Measurements from ENCODE around the gene RINL. TPM values are rescaled to one million over a fixed set of nuclear protein-coding genes. Genes with fewer than 3 reads are reported as not detected.
A peak's percentile ranks its signal among the peaks of the same experiment; 100 is the strongest.

The RINL gene
- total RNA-seq, 2 donors from 2014 or later: 3.6 to 5.1 TPM

GRCh38 chr19:38836159-38836982 is 41.7 kb downstream of the RINL start:
- intact Hi-C loops (cut with DNase I): no loop called here
- no peak for DNase-seq
- H3K27ac ChIP-seq: no peak overlapping the region
- H3K36me3 ChIP-seq: peaks cover 30% of the 10 kb centered on the region
- H3K9me3 ChIP-seq: no peaks in the 10 kb centered on the region
- H3K9ac ChIP-seq (ENCODE audit: low read depth in 2 of 2, low read length in 2 of 2): no peak overlapping the region
- TF ChIP-seq, protein P1, sequence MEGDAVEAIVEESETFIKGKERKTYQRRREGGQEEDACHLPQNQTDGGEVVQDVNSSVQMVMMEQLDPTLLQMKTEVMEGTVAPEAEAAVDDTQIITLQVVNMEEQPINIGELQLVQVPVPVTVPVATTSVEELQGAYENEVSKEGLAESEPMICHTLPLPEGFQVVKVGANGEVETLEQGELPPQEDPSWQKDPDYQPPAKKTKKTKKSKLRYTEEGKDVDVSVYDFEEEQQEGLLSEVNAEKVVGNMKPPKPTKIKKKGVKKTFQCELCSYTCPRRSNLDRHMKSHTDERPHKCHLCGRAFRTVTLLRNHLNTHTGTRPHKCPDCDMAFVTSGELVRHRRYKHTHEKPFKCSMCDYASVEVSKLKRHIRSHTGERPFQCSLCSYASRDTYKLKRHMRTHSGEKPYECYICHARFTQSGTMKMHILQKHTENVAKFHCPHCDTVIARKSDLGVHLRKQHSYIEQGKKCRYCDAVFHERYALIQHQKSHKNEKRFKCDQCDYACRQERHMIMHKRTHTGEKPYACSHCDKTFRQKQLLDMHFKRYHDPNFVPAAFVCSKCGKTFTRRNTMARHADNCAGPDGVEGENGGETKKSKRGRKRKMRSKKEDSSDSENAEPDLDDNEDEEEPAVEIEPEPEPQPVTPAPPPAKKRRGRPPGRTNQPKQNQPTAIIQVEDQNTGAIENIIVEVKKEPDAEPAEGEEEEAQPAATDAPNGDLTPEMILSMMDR (IDR thresholded peaks at IDR 0.05): no peak
- H3K4me3 ChIP-seq: no peak overlapping the region
- H3K27me3 ChIP-seq: no peaks in the 10 kb centered on the region
- no peaks in the 10 kb centered on the region for H3K4me1 ChIP-seq

DNA sequence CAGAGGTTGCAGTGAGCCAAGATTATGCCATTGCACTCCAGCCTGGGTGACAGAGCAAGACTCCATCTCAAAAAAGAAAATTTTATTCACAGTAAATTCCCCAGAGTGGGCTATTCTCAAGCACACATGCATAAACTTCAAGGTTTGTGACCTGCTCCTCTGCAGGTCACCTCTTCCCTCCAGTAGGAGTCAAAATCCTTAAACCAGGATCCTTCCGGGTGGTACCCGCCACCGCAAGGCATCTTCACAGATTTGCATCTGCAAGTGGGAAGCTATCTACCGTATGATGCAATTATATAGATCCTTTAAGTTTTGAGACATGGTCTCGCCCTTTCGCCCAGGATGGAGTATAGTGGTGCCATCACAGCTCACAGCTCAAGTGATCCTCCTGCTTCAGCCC is 43.5 kb downstream of the RINL start:
- no peak for DNase-seq
- TF ChIP-seq, protein P1 (IDR thresholded peaks at IDR 0.05): no peak
- H3K27me3 ChIP-seq: no peaks in the 10 kb centered on the region
- H3K4me3 ChIP-seq: no peak overlapping the region
- no peaks in the 10 kb centered on the region for H3K9me3 ChIP-seq
- H3K9ac ChIP-seq (ENCODE audit: low read depth in 2 of 2, low read length in 2 of 2): no peak overlapping the region
- peaks cover 25% of the 10 kb centered on the region for H3K36me3 ChIP-seq
- H3K4me1 ChIP-seq: no peaks in the 10 kb centered on the region
- H3K27ac ChIP-seq: peak overlapping the region; percentile 1
- intact Hi-C loops (cut with DNase I): no loop called here

DNA sequence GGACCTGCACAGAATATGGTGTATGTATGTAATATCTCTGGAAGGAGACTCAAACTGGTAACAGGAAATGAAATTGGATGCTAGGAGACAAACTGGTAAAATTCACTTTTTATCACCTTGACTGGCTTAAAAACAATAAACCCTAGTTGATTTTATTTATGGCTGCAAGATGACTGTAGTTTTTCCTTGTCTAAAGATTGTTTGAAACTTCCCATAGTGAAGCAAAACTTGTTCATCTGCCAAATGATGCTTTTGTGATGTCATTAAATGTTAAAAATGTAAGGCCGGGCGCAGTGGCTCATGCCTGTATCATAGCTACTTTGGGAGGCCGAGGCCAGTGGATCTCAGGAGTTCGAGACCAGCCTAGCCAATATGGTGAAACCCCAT is 44.0 kb downstream of the RINL start:
- TF ChIP-seq, protein P1 (IDR thresholded peaks at IDR 0.05): no peak
- DNase-seq: no peak
- Histone ChIP-seq H3K4me1 (no peaks in the 10 kb centered on the region), H3K36me3 (peaks cover 25% of the 10 kb centered on the region), H3K27ac (peak overlapping the region; percentile 1), H3K4me3 (no peak overlapping the region), H3K27me3 (no peaks in the 10 kb centered on the region), H3K9ac (ENCODE audit: low read depth in 2 of 2, low read length in 2 of 2) (no peak overlapping the region), H3K9me3 (no peaks in the 10 kb centered on the region)
- intact Hi-C loops (cut with DNase I): no loop called here

DNA sequence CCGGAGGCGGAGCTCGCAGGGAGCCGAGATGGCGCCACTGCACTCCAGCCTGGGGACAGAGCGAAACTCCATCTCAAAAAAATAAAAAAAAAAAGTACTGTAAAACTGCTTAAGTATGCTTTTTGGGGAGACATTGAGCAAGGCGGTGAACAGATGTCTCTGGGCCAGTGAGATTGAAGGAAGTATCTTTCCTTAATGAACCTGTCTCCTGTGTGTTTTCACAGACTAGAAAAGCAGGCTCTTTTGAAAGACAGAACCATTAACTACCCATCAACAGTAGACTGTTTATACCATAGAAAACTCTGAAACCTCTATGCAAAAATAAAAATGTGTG is 45.0 kb downstream of the RINL start:
- Histone ChIP-seq H3K4me1 (no peaks in the 10 kb centered on the region), H3K9ac (ENCODE audit: low read depth in 2 of 2, low read length in 2 of 2) (no peak overlapping the region), H3K27me3 (no peaks in the 10 kb centered on the region), H3K36me3 (peaks cover 15% of the 10 kb centered on the region), H3K27ac (peak overlapping the region; percentile 17), H3K9me3 (no peaks in the 10 kb centered on the region), H3K4me3 (no peak overlapping the region)
- intact Hi-C loops (cut with DNase I): no loop called here
- TF ChIP-seq, protein P1 (IDR thresholded peaks at IDR 0.05): no peak
- DNase-seq: no peak

- Histone ChIP-seq H3K27me3 (no peaks in the 10 kb centered on the region), H3K36me3 (no peaks in the 10 kb centered on the region), H3K27ac (peak overlapping the region; percentile 83), H3K4me1 (no peaks in the 10 kb centered on the region), H3K9me3 (no peaks in the 10 kb centered on the region), H3K9ac (ENCODE audit: low read depth in 2 of 2, low read length in 2 of 2) (peak overlapping the region; percentile 82 to 97), H3K4me3 (peak overlapping the region; percentile 43)
- peak; percentile 88 for DNase-seq
- intact Hi-C loops (cut with DNase I): no loop called here
- TF ChIP-seq, protein P1 (IDR thresholded peaks at IDR 0.05): no peak
Measured at GRCh38 chr19:38831142-38831605, 46.9 kb downstream of the RINL start.
